Trophoblast cell (in vitro differentiated cells and primary cell): ENCODE measurements around the gene ABLIM2.
A peak's percentile ranks its signal among the peaks of the same experiment; 100 is the strongest.

Experiments
- DNase-seq, 2 donors: peaks; one replicate each; pipeline ENCODE4 v3.0.0-alpha.2; 2016
- H2AFZ ChIP-seq: 2 replicates; pipeline ENCODE4 v1.6.1; 2013; ENCODE audit warnings: low read length, moderate library complexity, mild to moderate bottlenecking; ENCODE audit not compliant: insufficient read depth, poor library complexity
- H2AK5ac ChIP-seq: 2 replicates; pipeline ENCODE4 v1.6.1; 2013; ENCODE audit warnings: mild to moderate bottlenecking, low read length
- H2BK120ac ChIP-seq: 2 replicates; pipeline ENCODE4 v1.6.1; 2013; ENCODE audit warnings: low read length, mild to moderate bottlenecking, moderate library complexity; ENCODE audit not compliant: insufficient read depth, poor library complexity
- H2BK12ac ChIP-seq: 2 replicates; pipeline ENCODE4 v1.6.1; 2013; ENCODE audit warnings: mild to moderate bottlenecking, low read length, moderate library complexity
- H2BK5ac ChIP-seq: 2 replicates; pipeline ENCODE4 v1.6.1; 2013; ENCODE audit warnings: low read length, low read depth, moderate library complexity, mild to moderate bottlenecking; ENCODE audit not compliant: poor library complexity
- H3K14ac ChIP-seq: 2 replicates; pipeline ENCODE4 v1.6.1; 2013; ENCODE audit warnings: mild to moderate bottlenecking, low read length
- H3K18ac ChIP-seq: 2 replicates; pipeline ENCODE4 v1.6.1; 2013; ENCODE audit warnings: mild to moderate bottlenecking, low read length
- H3K23ac ChIP-seq: 2 replicates; pipeline ENCODE4 v1.6.1; 2013; ENCODE audit warnings: low read length
- H3K27ac ChIP-seq: 2 replicates; pipeline ENCODE4 v1.5.1; 2013; ENCODE audit warnings: low read depth, mild to moderate bottlenecking, inconsistent platforms, low read length, moderate library complexity
- H3K27me3 ChIP-seq: 2 replicates; pipeline ENCODE4 v1.6.1; 2013; ENCODE audit warnings: inconsistent platforms, mild to moderate bottlenecking, low read length, moderate library complexity; ENCODE audit not compliant: insufficient read depth
- H3K36me3 ChIP-seq, 2 experiments: 1 replicate in 1 of 2; 2 replicates in 1 of 2; pipeline ENCODE4 v1.6.1; 2013; ENCODE audit warnings: low read length in 2 of 2, mild to moderate bottlenecking in 2 of 2, moderate library complexity in 1 of 2; ENCODE audit not compliant: insufficient read depth in 2 of 2, control insufficient read depth in 1 of 2
- H3K4ac ChIP-seq: 2 replicates; pipeline ENCODE4 v1.6.1; 2013; ENCODE audit warnings: low read depth, mild to moderate bottlenecking, low read length, moderate library complexity
- H3K4me1 ChIP-seq, 2 experiments: 1 replicate in 1 of 2; 2 replicates in 1 of 2; pipeline ENCODE4 v1.6.1; 2013; ENCODE audit warnings: low read length in 2 of 2, mild to moderate bottlenecking in 2 of 2, moderate library complexity in 1 of 2; ENCODE audit not compliant: insufficient read depth in 2 of 2, control insufficient read depth in 1 of 2
- H3K4me2 ChIP-seq: 2 replicates; pipeline ENCODE4 v1.6.1; 2013; ENCODE audit warnings: inconsistent platforms, mild to moderate bottlenecking, low read length, moderate library complexity
- H3K4me3 ChIP-seq: 2 replicates; pipeline ENCODE4 v1.5.1; 2013; ENCODE audit warnings: mild to moderate bottlenecking, low read depth, low read length, inconsistent platforms
- H3K79me1 ChIP-seq: one replicate; pipeline ENCODE4 v1.6.1; 2013; ENCODE audit warnings: low read length
- H3K79me2 ChIP-seq: 2 replicates; pipeline ENCODE4 v1.6.1; 2013; ENCODE audit warnings: low read length, mild to moderate bottlenecking; ENCODE audit not compliant: control insufficient read depth, insufficient read depth, poor library complexity
- H3K9ac ChIP-seq: 2 replicates; pipeline ENCODE4 v1.6.1; 2013; ENCODE audit warnings: mild to moderate bottlenecking, low read length
- H3K9me3 ChIP-seq: 2 replicates; pipeline ENCODE4 v1.6.1; 2013; ENCODE audit warnings: low read depth, mild to moderate bottlenecking, control low read depth, inconsistent platforms, low read length; ENCODE audit not compliant: insufficient read depth
- H4K12ac ChIP-seq: 2 replicates; pipeline ENCODE4 v1.6.1; 2013; ENCODE audit warnings: low read depth, mild to moderate bottlenecking, low read length, moderate library complexity
- H4K8ac ChIP-seq: 2 replicates; pipeline ENCODE4 v1.6.1; 2013; ENCODE audit warnings: low read depth, mild to moderate bottlenecking, low read length, moderate library complexity
- H4K91ac ChIP-seq: one replicate; pipeline ENCODE4 v1.6.1; 2013; ENCODE audit warnings: low read depth, mild to moderate bottlenecking, low read length, moderate library complexity
- WGBS: extraction: QIAGEN DNeasy Blood & Tissue Kit; methylation state at CpG from one replicate; pipeline ENCODE4 v1.1.7; 2013; ENCODE audit warnings: missing lambda C conversion rate; ENCODE audit not compliant: insufficient read length, insufficient coverage; ENCODE audit errors: extremely low coverage; 5-methylcytosine and 5-hydroxymethylcytosine counted together

ABLIM2 gene

DNA sequence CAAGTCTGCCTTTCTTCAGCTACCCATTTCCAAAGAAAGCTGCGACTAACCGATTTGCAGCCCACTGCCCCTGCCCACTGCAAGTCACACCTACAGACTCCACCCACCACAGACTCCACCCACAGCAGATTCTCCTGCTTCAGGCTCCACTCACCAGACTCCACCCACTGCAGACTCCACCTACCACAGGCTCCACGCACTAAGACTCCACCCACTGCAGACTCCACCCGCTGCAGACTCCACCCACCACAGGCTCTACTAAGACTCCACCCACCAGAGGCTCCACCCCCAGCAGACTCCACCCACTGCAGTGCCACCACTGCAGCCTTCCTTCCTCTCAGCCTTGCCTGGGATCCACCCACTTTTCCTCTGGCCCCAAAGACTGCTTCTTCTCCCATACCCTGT, 41.3 kb downstream of the ABLIM2 start:
- Histone ChIP-seq H4K91ac (no peak overlapping the region), H3K9me3 (peaks cover 3% of the 10 kb centered on the region), H2BK12ac (no peak overlapping the region), H3K18ac (no peak overlapping the region), H3K4ac (no peak overlapping the region), H3K14ac (no peak overlapping the region), H4K8ac (no peak overlapping the region), H2AK5ac (no peak overlapping the region), H2BK120ac (no peak overlapping the region), H3K27me3 (no peaks in the 10 kb centered on the region), H4K12ac (no peak overlapping the region), H2BK5ac (no peak overlapping the region), H2AFZ (no peak overlapping the region), H3K79me2 (no peaks in the 10 kb centered on the region), H3K4me3 (no peak overlapping the region), H3K4me1 (peaks cover 7% of the 10 kb centered on the region in 2 experiments), H3K36me3 (no peaks in the 10 kb centered on the region), H3K9ac (no peak overlapping the region), H3K23ac (no peak overlapping the region), H3K4me2 (no peak overlapping the region), H3K27ac (no peak overlapping the region), H3K79me1 (peaks cover 2% of the 10 kb centered on the region)
- DNase-seq, result peak in 1 of 2 donors; percentile 16
- WGBS, result no CpG with 5 or more reads among the region's 4 CpGs

DNA sequence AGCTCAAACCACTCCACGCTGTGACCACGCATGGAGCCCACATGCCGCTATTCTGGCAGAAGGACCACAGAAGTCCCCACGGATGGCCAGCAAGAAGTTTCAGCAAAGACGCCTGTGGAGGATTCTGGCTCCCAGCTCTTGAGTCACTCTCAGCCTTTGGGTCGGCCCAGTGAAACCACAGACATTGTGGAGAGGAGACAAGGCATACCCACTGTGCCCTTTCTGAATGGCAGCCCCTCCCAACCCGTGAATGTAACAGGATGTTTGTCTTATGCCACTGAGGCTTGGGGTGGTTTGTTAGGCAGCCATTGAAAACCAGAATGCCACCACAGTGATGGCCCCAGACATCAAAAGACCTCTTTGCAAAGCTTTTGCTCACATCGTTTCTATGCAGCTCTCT, 42.7 kb downstream of the ABLIM2 start:
- Histone ChIP-seq H4K8ac (no peak overlapping the region), H3K36me3 (no peaks in the 10 kb centered on the region), H3K4me1 (no peaks in the 10 kb centered on the region), H3K4ac (no peak overlapping the region), H4K12ac (no peak overlapping the region), H3K23ac (no peak overlapping the region), H3K14ac (no peak overlapping the region), H2BK12ac (no peak overlapping the region), H4K91ac (no peak overlapping the region), H3K9me3 (peaks cover 3% of the 10 kb centered on the region), H3K4me2 (no peak overlapping the region), H3K9ac (no peak overlapping the region), H3K4me3 (no peak overlapping the region), H3K27ac (no peak overlapping the region), H3K27me3 (no peaks in the 10 kb centered on the region), H3K79me1 (no peaks in the 10 kb centered on the region), H2BK5ac (no peak overlapping the region), H2BK120ac (no peak overlapping the region), H2AK5ac (no peak overlapping the region), H2AFZ (no peak overlapping the region), H3K79me2 (no peaks in the 10 kb centered on the region), H3K18ac (no peak overlapping the region)
- no peak for DNase-seq
- no CpG with 5 or more reads among the region's 8 CpGs for WGBS

DNA sequence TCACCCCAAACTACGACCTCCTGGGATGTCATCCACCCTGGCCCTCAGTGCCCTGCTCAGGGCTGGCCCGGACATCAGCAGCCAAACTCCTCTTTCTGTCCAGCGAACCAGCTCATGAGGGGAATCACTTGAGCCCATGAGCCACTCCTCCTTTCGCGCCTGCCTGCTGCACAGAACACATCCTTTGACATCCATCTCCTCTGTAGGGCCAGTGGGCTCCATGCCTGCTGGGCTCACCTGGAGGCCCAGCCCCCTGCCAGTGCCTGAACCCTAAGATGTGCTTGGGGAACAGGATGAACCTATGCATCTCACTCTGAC, 43.5 kb downstream of the ABLIM2 start:
- H3K27me3 ChIP-seq, result no peaks in the 10 kb centered on the region
- no peak overlapping the region for H4K8ac ChIP-seq
- no peaks in the 10 kb centered on the region for H3K36me3 ChIP-seq
- H3K4ac ChIP-seq, result no peak overlapping the region
- H3K9me3 ChIP-seq, result peaks cover 3% of the 10 kb centered on the region
- no peak overlapping the region for H2AFZ ChIP-seq
- no peak overlapping the region for H4K12ac ChIP-seq
- no peaks in the 10 kb centered on the region for H3K79me1 ChIP-seq
- no peak overlapping the region for H3K14ac ChIP-seq
- H2BK12ac ChIP-seq, result no peak overlapping the region
- H2AK5ac ChIP-seq, result no peak overlapping the region
- H3K79me2 ChIP-seq, result no peaks in the 10 kb centered on the region
- H3K9ac ChIP-seq, result no peak overlapping the region
- no peak overlapping the region for H3K18ac ChIP-seq
- no CpG with 5 or more reads among the region's 5 CpGs for WGBS
- no peak overlapping the region for H3K4me3 ChIP-seq
- H4K91ac ChIP-seq, result no peak overlapping the region
- H2BK5ac ChIP-seq, result no peak overlapping the region
- H3K4me2 ChIP-seq, result no peak overlapping the region
- peaks cover 0 to 5% of the 10 kb centered on the region in 2 experiments for H3K4me1 ChIP-seq
- no peak overlapping the region for H3K23ac ChIP-seq
- no peak for DNase-seq
- H3K27ac ChIP-seq, result no peak overlapping the region
- H2BK120ac ChIP-seq, result no peak overlapping the region

DNA sequence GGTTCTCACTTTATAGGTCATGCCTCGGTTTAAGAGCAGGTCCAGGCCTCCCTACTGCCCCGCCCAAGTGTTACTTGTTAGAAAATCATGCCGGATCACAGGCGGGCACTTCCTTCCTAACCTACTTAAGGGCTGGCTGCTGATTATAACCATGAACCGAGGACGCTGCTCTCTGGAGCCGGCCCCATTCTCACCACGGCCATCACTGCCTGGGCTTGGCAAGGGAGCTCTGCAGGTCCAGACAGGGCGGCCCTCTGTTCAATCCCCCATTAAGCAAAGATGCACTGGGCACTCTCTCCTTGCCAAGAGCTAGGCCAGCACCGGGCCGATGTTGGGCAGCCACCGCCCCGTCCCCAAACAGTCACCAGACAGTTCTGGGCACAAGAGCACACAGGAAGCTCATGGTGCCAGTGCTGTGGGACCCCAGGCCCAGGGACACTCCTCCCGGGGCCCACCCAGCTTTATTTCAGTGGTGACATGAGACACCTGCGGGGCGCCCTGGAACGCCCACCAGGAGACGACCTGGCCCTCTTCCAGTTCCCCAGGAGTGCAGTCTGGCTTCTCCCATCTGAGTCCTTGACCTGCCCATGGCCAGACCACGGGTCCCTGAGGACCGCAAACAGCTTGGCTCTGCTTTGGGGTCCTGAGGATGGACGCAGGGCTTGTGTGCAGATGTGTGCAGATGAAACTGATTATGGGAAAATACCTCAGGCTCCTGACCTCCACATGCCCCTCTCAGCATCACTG, 44.0 kb downstream of the ABLIM2 start:
- Histone ChIP-seq H3K36me3 (no peaks in the 10 kb centered on the region), H2AFZ (no peak overlapping the region), H3K79me2 (no peaks in the 10 kb centered on the region), H2BK12ac (no peak overlapping the region), H2BK120ac (no peak overlapping the region), H3K14ac (no peak overlapping the region), H3K4ac (no peak overlapping the region), H3K4me2 (no peak overlapping the region), H3K9me3 (peaks cover 3% of the 10 kb centered on the region), H4K91ac (no peak overlapping the region), H3K18ac (no peak overlapping the region), H3K9ac (no peak overlapping the region), H3K79me1 (no peaks in the 10 kb centered on the region), H2BK5ac (no peak overlapping the region), H4K12ac (no peak overlapping the region), H3K27me3 (no peaks in the 10 kb centered on the region), H3K4me3 (no peak overlapping the region), H3K23ac (no peak overlapping the region), H3K27ac (no peak overlapping the region), H4K8ac (no peak overlapping the region), H3K4me1 (peaks cover 0 to 8% of the 10 kb centered on the region in 2 experiments), H2AK5ac (no peak overlapping the region)
- no CpG with 5 or more reads among the region's 21 CpGs for WGBS
- no peak for DNase-seq
